Measurements from ENCODE around the gene CLDN14.

- TF ChIP-seq CTCF (conservative IDR thresholded peaks at IDR 0.05) (no peak), ZFX (IDR thresholded peaks at IDR 0.05) (no peak)
These were observed 20.8 kb downstream of the CLDN14 start for GRCh38 chr21:36459098-36459497.
